Measurements from ENCODE around the gene BBS1.

- TF ChIP-seq ZNF175 (tag by site-specific recombination; IDR thresholded peaks at IDR 0.05) = no peak
- TF ChIP-seq GLI2 (tag by site-specific recombination; IDR thresholded peaks at IDR 0.05; ENCODE audit: borderline replicate concordance, low read depth) = no peak
Measured at GRCh38 chr11:66563832-66564231, 53.4 kb downstream of the BBS1 start.

Data from HEK293 (cell line).